Activated naive CD8-positive, alpha-beta T cell treated with anti-CD3 and anti-CD28 coated beads, Interleukin-2, amount 10 ng/mL, durations not matched to agents 7 days and 5 days (primary cell): ENCODE measurements around the gene USP12. TPM values are rescaled to one million over a fixed set of nuclear protein-coding genes. Genes with fewer than 3 reads are reported as not detected.
"Not testable (repeated sequence)": the region's sequence is repeated elsewhere in the genome, so short reads cannot be mapped to it uniquely, and the experiment has no call there.

Source experiments
- ATAC-seq: fragments of 150-1000 bp; cut with Tn5 transposase; one replicate; pipeline ENCODE4 v1.10.0; 2021; ENCODE audit warnings: low read depth, moderate library complexity
- POLR2A ChIA-PET: fragments of 350-600 bp; sonication (Branson Sonifier 250); formaldehyde crosslinking; loops from one replicate; lab custom pipeline; 2021; ENCODE audit warnings: antibody characterized with exemption; lab: Charles Lee
- DNase-seq: peaks from one replicate; pipeline ENCODE4 v3.0.0; 2021
- H3K27ac Mint-ChIP-seq: one replicate; pipeline ENCODE4 v1.8.0; 2022; ENCODE audit warnings: mild to moderate bottlenecking, mixed read lengths
- H3K27me3 Mint-ChIP-seq: one replicate; pipeline ENCODE4 v1.8.0; 2022; ENCODE audit warnings: mild to moderate bottlenecking, moderate library complexity, mixed read lengths
- H3K36me3 Mint-ChIP-seq: one replicate; pipeline ENCODE4 v1.8.0; 2021; ENCODE audit warnings: mild to moderate bottlenecking, mixed read lengths
- H3K4me1 Mint-ChIP-seq: one replicate; pipeline ENCODE4 v1.8.0; 2021; ENCODE audit warnings: mixed read lengths
- H3K4me3 Mint-ChIP-seq: one replicate; pipeline ENCODE4 v1.8.0; 2022; ENCODE audit warnings: mild to moderate bottlenecking, moderate library complexity, mixed read lengths
- H3K9me3 Mint-ChIP-seq: one replicate; pipeline ENCODE4 v1.8.0; 2021; ENCODE audit warnings: mixed read lengths
- total RNA-seq, 2 experiments: library from RNA; stranded (reverse); gene quantifications; one replicate each; pipeline ENCODE4 v1.2.3, GENCODE V29; 2021

USP12 gene
- total RNA-seq, 2 experiments from 2014 or later: 21.4 to 23.9 TPM

GRCh38 chr13:27088619-27089018 lies 83.0 kb downstream of the USP12 start:
- Mint-ChIP-seq H3K36me3 (peaks cover 41% of the 10 kb centered on the region), H3K27me3 (no peaks in the 10 kb centered on the region), H3K4me3 (no peak overlapping the region), H3K27ac (no peak overlapping the region), H3K9me3 (no peaks in the 10 kb centered on the region), H3K4me1 (peaks cover 4% of the 10 kb centered on the region)
- DNase-seq (no peak), ATAC-seq (no peak)
- POLR2A ChIA-PET: no interaction called here

- Mint-ChIP-seq H3K4me3 (no peak overlapping the region), H3K4me1 (peaks cover 7% of the 10 kb centered on the region)
Measured at GRCh38 chr13:27086599-27087265, 84.9 kb downstream of the USP12 start.

GRCh38 chr13:27083183-27083582 lies 88.4 kb downstream of the USP12 start:
- H3K9me3 Mint-ChIP-seq: no peaks in the 10 kb centered on the region
- H3K4me1 Mint-ChIP-seq: peaks cover 15% of the 10 kb centered on the region
- no peak for DNase-seq
- ATAC-seq: no peak
- no peaks in the 10 kb centered on the region for H3K27me3 Mint-ChIP-seq
- no peak overlapping the region for H3K4me3 Mint-ChIP-seq
- POLR2A ChIA-PET: no interaction called here
- no peak overlapping the region for H3K27ac Mint-ChIP-seq
- peaks cover 38% of the 10 kb centered on the region for H3K36me3 Mint-ChIP-seq

More at GRCh38 chr13:27086599-27087265, 84.9 kb downstream of the USP12 start:
- Mint-ChIP-seq H3K9me3 (no peaks in the 10 kb centered on the region), H3K27me3 (no peaks in the 10 kb centered on the region), H3K27ac (no peak overlapping the region), H3K36me3 (peaks cover 36% of the 10 kb centered on the region)
- no peak for DNase-seq
- POLR2A ChIA-PET: no interaction called here
- ATAC-seq: no peak

DNA sequence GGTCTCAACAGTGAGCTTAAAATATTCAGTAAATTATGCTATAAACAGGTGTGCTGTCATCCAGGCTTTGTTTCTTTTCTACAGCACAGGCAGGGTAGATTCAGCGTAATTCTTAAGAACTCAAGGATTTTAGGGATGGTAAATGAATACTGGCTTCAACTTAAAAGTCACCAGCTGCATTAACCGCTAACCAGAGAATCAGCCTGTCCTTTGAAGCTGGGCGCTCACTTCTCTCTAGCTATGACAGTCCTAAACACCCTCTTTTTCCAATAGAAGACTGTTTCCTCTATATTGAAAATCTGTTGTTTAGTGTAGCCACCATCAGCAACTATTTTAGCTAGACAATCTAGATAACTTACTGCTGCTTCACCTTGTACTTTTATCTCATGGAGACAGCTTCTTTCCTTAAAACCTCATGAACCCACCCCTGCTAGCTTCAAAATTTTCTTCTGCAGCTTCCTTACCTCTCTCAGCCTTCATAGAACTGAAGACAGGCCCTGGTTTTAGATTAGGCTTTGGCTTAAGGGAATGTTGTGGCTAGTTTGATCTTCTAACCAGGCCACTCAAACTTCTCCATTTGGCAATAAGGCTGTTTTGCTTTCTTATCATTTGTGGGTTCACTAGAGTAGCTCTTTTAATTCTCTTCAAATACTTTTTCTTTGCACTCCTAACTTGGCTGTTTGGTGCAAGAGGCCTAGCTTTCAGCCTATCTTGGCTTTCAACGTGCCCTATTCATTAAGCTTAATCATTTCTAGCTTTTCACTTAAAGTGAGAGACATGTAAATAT lies 89.5 kb downstream of the USP12 start:
- POLR2A ChIA-PET: no interaction called here
- peaks cover 14% of the 10 kb centered on the region for H3K4me1 Mint-ChIP-seq
- H3K36me3 Mint-ChIP-seq: peaks cover 41% of the 10 kb centered on the region
- H3K9me3 Mint-ChIP-seq: no peaks in the 10 kb centered on the region
- no peak overlapping the region for H3K4me3 Mint-ChIP-seq
- H3K27me3 Mint-ChIP-seq: no peaks in the 10 kb centered on the region
- no peak for ATAC-seq
- no peak overlapping the region for H3K27ac Mint-ChIP-seq
- DNase-seq: no peak

- Mint-ChIP-seq H3K9me3 (no peaks in the 10 kb centered on the region), H3K36me3 (peaks cover 33% of the 10 kb centered on the region), H3K4me3 (no peak overlapping the region), H3K4me1 (peaks cover 14% of the 10 kb centered on the region), H3K27ac (no peak overlapping the region), H3K27me3 (no peaks in the 10 kb centered on the region)
- no peak for ATAC-seq
- POLR2A ChIA-PET: no interaction called here
- no peak for DNase-seq
Measured at GRCh38 chr13:27080018-27080948, 91.3 kb downstream of the USP12 start.

- DNase-seq (no peak), ATAC-seq (peak; percentile 56)
- H3K36me3 Mint-ChIP-seq: peaks cover 32% of the 10 kb centered on the region
- POLR2A ChIA-PET: no interaction called here
- H3K4me3 Mint-ChIP-seq: no peak overlapping the region
- H3K27ac Mint-ChIP-seq: no peak overlapping the region
- H3K9me3 Mint-ChIP-seq: no peaks in the 10 kb centered on the region
- no peaks in the 10 kb centered on the region for H3K27me3 Mint-ChIP-seq
- peaks cover 13% of the 10 kb centered on the region for H3K4me1 Mint-ChIP-seq
Measured at GRCh38 chr13:27079421-27079958, 92.1 kb downstream of the USP12 start.

- H3K36me3 Mint-ChIP-seq: peaks cover 37% of the 10 kb centered on the region
Measured at GRCh38 chr13:27077451-27077850, 94.2 kb downstream of the USP12 start.

GRCh38 chr13:27076421-27076820 lies 95.2 kb downstream of the USP12 start:
- H3K27ac Mint-ChIP-seq: no peak overlapping the region
- no peak overlapping the region for H3K4me3 Mint-ChIP-seq
- ATAC-seq (no peak), DNase-seq (no peak)
- H3K36me3 Mint-ChIP-seq: peaks cover 40% of the 10 kb centered on the region
- H3K4me1 Mint-ChIP-seq: peaks cover 12% of the 10 kb centered on the region
- H3K27me3 Mint-ChIP-seq: no peaks in the 10 kb centered on the region
- POLR2A ChIA-PET: no interaction called here
- no peaks in the 10 kb centered on the region for H3K9me3 Mint-ChIP-seq

More at GRCh38 chr13:27077451-27077850, 94.2 kb downstream of the USP12 start:
- Mint-ChIP-seq H3K4me3 (no peak overlapping the region), H3K27me3 (no peaks in the 10 kb centered on the region), H3K9me3 (no peaks in the 10 kb centered on the region), H3K27ac (no peak overlapping the region), H3K4me1 (peaks cover 11% of the 10 kb centered on the region)
- DNase-seq (no peak), ATAC-seq (no peak)
- POLR2A ChIA-PET: no interaction called here

DNA sequence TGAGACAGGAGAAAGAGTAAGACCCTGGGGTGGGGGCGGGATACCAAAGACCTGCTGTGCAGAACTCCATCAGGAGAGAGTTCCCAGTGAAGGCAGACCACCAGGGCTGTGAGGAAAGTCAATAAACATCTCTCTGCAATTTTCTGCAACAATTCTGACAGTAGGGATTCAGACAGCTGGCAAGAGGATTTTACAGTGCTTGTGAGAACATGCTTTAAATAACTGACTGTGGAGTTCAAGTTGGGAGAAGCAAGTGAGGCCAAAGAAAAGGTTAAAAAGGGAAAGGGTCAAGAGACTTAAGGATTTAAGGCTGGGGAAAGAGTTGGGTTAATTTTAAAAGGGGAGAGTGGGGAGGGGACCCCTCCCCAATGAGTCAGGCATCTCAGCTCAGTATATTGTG lies 98.4 kb downstream of the USP12 start:
- DNase-seq (no peak), ATAC-seq (no peak)
- H3K9me3 Mint-ChIP-seq: no peaks in the 10 kb centered on the region
- POLR2A ChIA-PET: no interaction called here
- H3K4me3 Mint-ChIP-seq: no peak overlapping the region
- peak overlapping the region; percentile 19 for H3K27ac Mint-ChIP-seq
- no peaks in the 10 kb centered on the region for H3K27me3 Mint-ChIP-seq
- peaks cover 3% of the 10 kb centered on the region for H3K4me1 Mint-ChIP-seq
- H3K36me3 Mint-ChIP-seq: peaks cover 38% of the 10 kb centered on the region

DNA sequence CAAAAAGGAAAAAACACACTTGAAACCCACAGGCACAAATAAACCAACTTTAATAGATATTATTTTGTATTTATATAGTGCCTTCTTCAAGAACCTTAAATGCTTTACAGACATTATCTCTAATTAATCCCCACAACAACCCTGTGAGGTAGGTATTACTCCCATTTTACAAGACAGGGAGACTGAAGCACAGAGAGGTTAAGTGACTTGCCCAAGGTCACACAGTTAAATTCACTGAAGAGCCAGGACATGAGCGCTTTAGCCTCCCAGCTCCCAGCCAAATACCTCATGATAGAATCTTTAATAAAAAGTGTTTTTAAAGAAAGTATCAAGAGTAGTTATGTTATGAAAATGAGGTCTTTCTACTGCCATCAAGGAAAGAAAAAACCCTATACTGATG lies 105.5 kb downstream of the USP12 start:
- ATAC-seq, H3K4me3 Mint-ChIP-seq, POLR2A ChIA-PET, H3K9me3 Mint-ChIP-seq, H3K27me3 Mint-ChIP-seq, H3K27ac Mint-ChIP-seq, DNase-seq, H3K4me1 Mint-ChIP-seq: not testable (repeated sequence)
- peaks cover 37% of the 10 kb centered on the region for H3K36me3 Mint-ChIP-seq

GRCh38 chr13:27065582-27065981 lies 106.0 kb downstream of the USP12 start:
- H3K27ac Mint-ChIP-seq: no peak overlapping the region

DNA sequence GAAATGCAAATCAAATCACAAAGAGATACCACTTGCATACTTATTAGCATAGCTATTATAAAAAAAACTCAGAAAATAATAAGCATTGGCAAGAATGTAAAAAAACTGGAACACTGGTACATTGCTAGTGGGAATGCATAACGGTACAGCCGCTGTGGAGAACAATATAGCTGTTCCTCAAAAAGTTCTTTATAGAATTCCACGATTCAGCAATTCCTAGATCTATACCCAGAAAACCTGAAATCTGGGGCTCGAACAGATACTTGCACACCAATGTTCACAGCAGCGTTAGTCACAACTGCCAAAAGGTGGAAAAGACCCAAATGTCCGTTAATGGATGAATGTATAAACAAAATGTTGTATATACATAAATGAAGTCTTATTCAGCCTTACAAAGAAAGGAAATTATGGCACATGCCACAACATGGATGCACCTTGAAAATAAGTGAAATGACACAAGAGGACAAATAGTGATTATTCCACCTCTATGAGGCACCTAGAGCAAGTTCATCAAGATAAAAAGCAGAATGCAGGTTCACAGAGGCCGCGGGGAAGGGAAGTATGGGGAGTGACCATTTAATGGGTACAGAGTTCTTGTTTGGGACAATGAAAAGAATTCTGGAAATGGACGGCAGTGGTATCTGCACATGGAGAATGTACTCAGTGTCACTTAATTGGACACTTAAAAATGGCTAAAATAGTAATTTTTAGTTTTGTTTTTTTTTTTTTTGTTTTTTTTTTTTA lies 107.2 kb downstream of the USP12 start:
- Mint-ChIP-seq H3K4me3 (no peak overlapping the region), H3K27ac (no peak overlapping the region), H3K27me3 (no peaks in the 10 kb centered on the region), H3K9me3 (peaks cover 3% of the 10 kb centered on the region), H3K36me3 (peaks cover 35% of the 10 kb centered on the region), H3K4me1 (peaks cover 8% of the 10 kb centered on the region)
- POLR2A ChIA-PET: no interaction called here
- ATAC-seq (no peak), DNase-seq (no peak)

More at GRCh38 chr13:27065582-27065981, 106.0 kb downstream of the USP12 start:
- H3K4me3 Mint-ChIP-seq: no peak overlapping the region
- H3K4me1 Mint-ChIP-seq: peaks cover 8% of the 10 kb centered on the region
- ATAC-seq: no peak
- H3K9me3 Mint-ChIP-seq: peaks cover 3% of the 10 kb centered on the region
- POLR2A ChIA-PET: no interaction called here
- no peak for DNase-seq
- H3K36me3 Mint-ChIP-seq: peaks cover 37% of the 10 kb centered on the region
- no peaks in the 10 kb centered on the region for H3K27me3 Mint-ChIP-seq
